Superior temporal gyrus (tissue), 1 donor: ENCODE results near the gene NAA16.
"Not testable (repeated sequence)": the region's sequence is repeated elsewhere in the genome, so short reads cannot be mapped to it uniquely, and the experiment has no call there.

Experiments
- DNase-seq: peaks from one replicate; pipeline ENCODE4 v3.0.0-alpha.2; 2016; ENCODE audit errors: extremely low spot score

The NAA16 gene

DNA sequence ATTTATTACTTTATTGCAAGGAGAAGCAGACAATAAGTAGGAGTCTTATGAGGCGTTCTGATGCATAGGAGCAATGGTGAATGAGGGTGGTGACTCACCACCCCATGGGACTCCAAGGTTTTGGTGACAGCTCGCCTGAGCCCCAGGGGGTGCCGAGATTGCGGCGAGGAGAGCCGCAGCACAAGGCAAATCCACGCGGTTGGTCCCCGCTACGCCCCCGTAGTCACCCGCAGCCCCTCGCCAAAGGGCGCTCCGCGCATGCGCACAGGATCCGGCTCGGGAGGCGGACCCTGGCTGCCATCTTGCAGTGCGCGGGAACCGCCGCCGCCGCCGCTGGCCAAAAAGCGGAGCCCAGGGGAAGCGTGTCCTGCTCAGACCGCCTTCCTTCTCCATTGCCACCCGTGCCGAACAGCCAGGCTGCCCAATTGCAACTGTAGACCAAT is at the start of gene NAA16:
NAA16 (plus strand) TSS at position 305 of the 443 bp plus-strand sequence. CDS start 262 bp downstream, outside the sequence.
- DNase-seq = peak; percentile 95

DNA sequence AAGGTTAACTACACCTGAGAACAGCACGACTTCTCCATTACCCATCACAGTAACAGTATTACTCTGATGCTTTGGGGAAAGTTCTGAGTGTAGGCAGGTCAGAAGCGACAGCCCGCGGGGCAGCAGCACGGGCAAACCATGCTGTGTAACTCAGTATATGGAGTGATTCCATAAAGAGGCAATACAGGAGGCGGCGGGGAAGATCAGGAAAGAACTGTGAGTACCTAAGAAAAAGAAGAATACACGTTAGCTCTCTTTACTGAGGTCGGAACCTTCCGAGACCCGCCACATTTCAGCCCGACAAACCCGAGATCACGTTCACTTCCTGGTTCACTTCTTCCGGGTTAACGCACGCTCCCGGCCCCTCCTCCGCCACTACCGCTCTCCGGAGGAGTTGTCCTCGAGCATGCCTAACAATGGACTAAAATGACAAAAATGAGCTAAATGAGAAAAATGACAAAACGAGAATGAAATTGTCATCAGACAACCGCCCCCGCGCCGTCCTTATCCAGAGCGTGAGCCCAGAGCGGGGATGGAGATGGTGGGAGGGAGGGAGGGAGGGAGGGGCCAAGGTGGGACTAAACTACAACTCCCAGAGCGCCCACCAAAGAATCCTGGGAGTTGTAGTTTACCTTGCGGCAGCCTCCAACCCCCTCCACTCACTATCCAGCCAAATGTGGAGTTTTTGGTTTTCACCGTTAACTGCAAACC is 47.7 kb upstream of the NAA16 start, which contains the start of gene MTRF1:
MTRF1 (minus strand) TSS at position 316 of the 711 bp plus-strand sequence. CDS start 2,669 bp downstream, outside the sequence.
- peak; percentile 98 for DNase-seq

DNA sequence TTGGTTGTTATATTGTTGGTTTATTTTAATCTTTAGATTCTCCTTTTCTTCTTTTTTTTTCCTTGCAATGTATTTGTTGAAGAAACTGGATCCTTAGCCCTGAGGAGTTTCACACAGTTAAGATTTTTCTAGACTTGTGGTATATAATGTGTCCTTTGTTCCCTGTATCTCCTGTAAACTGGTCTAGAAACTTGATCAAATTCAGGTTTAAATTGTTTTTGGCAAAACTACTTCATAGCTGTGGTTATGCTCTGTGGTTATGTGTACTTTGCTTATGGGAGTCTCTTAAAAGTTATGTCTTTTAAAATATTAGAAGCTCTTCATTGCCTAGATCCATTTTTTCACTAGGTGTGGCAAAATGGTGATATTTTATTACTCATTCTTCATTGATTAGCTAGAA is 44.0 kb upstream of the NAA16 start:
- no peak for DNase-seq

DNA sequence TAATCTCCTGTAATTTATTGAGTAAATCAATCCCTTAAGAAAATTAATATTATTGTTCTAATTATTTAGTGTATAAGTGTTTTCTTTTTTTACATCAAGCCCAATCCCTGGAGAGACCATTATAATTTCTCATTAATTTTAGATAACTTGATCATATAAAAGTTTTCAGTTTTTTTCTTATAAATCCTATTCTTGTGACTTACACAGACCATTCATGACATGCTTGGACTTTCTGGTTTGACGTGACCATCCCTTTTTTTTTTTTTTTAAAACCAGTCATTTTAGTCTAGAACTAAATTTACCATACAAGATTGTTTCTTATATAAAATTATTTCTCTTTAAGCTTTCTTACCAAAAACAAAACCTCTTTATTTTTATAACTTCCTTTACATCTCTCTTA is 42.3 kb upstream of the NAA16 start:
- no peak for DNase-seq

DNA sequence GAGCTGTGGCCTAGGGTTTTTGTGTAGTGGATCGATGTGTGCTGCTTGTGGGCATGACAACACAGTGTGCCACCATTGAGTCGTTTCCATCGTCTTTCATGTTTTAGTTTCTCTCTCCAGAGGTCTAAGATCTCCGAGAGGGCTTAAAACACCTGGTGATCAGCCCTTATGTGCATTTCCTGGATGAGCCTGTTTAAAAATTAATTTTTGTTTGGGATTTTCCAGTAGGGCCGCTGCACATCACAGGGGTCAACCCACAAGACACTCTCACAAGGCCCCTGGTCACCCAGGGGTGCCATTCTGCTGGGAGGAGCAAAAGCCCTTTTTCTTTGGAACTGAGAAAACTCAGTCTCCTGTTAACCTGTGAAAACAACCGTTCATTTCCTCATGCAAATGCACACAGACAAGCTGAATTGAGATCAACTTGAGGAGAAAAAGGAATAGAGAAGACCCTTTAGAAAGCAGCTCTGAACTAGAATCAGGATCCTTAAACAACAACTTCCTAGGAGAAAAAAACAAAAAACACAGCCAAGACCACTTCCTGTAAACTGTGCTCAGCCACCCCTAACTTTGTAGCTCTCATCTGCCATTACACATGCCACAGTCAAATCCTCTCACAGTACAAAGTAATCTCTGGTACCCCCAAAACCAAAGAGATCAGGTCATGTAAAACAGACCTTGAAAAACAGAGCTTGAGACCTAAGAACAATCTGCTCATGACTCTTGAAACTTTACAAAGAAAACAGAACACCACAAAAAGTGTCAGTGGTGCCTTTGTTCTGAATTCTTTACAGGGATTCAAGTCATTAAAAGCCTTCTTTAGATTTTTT is 39.4 kb upstream of the NAA16 start:
- no peak for DNase-seq

DNA sequence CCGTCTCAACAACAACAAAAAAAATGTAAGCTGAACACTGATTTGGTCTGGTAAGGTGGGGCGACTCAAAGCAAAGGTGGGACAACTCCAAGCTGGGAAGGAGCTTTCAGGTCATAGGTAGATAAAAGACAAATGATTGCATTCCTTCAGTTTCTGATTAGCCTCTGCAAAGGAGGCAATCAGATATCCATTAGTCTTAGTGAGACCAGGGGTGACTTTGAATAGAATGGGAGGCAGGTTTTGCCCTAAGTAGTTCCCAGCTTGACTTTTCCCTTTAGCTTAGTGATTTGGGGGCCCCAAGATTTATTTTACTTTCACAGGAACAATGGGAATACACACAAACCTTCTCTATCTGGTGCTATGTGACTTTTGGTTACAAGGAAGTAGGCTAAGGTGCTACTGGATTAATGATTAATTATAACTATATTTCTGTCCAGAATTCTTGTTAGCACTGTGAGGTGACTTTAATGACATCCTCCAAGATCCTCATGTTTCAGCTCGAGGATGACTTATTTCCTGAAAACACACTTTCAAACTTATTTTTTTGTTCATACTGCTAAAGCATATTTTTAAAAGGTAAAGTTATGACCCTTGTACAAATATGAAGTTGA is 37.1 kb upstream of the NAA16 start:
- no peak for DNase-seq

DNA sequence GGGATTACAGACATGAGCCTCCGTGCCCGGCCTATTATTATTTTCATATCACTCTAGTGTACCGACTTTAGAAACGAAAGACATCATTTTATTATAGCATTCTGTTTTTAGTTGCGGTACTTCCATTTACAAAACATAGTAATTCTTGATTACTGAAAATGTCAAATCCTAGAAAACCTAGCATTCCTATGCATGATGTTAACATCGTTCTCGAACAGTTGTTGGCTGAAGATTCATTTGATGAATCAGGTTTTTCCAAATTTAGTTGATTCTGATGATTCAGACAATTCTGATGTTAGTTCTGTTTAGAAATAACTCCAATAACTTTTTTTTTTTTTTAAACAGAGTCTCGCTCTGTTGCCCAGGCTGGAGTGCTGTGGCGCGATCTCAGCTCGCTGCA is 36.2 kb upstream of the NAA16 start:
- peak; percentile 16 for DNase-seq

DNA sequence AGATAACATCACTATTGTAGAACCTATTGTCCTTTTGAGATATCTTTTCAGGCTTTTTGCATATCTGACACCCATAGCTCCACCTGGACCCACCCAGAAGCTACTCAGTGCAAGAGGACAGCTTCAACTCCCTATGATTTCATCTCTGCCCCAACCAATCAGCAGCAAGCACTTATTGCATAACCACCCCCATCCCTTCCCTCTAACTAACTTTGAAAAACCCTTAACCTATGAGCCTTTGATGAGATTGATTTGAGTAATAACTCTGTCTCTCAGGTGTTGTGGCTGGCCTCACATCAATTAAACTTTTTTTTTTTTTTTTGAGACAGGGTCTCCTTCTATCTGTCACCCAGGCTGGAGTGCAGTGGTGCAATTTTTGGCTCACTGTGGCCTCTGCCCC is 34.2 kb upstream of the NAA16 start:
- DNase-seq = no peak

DNA sequence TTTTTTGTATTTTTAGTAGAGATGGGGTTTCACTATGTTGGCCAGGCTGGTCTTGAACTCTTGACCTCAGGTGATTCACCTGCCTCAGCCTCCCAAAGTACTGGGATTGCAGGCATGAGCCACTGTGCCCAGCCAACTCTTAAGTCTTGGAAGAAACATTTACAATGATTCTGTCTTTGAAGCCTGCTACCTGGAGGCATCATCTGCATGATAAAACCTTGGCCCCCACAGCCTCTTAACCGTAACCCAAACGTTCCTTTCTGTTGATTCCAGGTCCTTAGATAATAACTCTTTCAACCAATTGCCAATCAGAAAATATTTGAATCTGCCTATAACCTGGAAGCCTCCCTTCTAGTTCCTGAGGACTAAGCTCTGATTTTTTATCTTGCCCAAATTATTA is 31.9 kb upstream of the NAA16 start:
- not testable (repeated sequence) for DNase-seq

DNA sequence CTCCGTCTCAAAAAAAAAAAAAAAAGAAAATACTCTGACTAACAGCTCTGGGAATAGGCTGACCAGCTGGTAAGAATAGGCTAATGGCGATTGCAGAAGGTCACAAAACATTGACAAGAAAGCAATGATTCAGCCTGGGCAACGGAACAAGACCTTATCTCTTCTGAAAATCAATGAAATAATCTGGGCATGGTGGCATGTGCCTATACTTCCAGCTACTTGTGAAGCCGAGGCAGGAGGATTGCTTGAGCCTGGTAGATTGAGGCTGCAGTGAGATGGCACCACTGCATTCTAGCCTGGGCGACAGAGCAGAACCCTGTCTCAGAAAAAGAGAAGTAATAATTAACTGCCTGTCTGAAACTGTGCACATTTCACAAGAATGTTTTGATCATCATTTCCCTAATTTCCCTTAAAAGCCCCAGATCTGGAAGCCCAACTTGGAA is 28.9 kb upstream of the NAA16 start:
- no peak for DNase-seq

DNA sequence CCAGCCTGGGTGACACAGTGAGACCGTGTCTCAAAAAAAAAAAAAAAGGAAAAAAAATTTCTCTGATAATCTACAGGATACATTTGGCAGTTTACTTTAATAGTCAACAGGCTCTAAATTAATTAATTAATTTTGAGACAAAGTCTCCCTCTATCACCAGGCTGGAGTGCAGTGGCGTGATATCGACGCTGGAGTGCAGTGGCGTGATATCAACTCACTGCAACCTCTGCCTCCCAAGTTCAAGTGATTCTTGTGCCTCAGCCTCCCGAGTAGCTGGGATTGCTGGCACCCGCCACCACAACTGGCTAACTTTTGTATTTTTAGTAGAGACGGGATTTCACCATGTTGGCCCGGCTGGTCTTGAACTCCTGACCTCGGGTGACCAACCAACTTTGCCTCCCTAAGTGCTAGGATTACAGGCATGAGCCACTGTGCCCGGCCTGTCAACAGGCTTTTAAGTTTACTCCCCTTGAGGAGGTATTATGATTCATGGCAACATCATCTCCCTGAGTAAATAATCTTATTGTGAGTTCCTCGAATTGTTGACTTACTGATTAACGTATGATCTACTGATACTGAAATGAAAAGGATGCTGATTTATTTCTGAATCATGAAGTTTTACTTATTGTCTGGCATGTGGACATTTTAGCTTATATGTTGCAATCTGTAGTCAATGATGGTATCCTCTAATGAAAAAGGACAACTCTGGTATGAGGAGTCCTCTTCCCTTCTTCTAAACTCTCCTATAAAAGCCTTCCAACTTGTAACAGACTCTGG is 26.4 kb upstream of the NAA16 start:
- DNase-seq = no peak

DNA sequence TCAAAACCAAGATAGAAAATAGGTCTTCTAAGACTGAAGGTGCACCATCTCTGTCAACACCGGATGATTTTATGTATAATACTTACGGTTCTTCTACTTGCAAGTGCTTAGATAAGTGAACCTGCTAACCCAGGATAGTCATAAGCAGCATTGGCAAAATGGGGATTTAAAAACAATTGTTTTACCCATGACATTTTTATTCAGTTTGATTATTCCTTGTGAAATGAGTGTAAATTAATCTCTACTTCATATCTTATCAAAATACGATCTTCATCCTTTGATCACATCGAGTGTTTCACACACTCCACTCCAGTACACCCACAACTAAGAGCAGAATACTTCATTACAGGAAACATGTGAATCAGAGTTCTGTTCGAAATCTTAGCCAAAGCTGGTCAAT is 24.7 kb upstream of the NAA16 start:
- no peak for DNase-seq

DNA sequence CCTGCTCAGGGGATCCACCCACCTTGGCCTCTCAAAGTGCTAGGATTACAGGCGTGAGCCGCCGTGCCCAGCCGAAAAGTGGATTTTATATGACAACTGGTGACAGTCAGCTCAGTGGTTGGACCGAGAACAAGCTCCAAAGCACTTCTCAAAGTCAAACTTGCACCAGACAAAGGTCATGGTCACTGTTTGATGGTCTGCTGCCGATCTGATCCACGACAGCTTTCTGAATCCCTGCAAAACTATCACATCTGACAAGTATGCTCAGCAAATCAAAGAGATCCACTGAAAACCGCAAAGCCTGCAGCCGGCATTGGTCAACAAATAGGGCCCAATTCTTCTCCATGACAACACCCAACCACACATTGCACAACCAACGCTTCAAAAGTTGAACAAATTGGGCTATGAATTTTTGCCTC is 21.6 kb upstream of the NAA16 start:
- no peak for DNase-seq

DNA sequence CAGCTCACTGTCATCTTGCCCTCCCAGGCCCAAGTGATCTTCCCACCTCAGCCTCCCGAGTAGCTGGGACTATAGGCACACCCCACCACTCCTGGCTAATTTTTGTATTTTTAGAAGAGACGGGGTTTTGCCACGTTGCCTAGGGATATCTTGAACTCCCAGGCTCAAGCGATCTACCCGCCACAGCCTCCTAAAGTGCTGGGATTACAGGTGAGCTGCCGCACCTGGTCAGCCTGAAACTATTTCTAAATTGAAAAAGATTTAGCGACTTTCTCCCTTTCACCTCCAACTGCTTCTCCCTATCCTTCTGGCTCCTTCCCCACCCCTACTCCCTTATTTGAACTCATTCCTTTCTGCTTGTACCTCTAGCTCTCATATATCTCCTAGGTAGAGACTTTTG is 19.8 kb upstream of the NAA16 start:
- no peak for DNase-seq

DNA sequence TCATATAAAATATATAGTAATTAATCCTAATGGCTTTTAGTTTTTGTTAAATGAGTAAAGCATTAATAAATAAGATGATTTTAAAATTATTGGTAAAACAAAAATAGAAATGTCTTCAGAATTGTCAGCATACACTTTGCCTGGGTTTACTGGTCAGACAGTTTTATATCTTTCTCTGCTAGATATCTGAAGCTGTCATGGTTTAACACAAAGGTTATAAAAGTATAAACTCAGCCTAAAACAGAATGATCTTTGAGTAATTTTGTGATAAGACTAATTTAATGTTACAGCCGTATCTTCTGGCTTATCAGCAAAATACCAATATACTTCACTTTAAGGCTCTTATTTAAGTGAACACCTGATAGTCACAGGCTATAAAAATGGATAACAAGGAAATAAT is 17.8 kb upstream of the NAA16 start:
- no peak for DNase-seq

DNA sequence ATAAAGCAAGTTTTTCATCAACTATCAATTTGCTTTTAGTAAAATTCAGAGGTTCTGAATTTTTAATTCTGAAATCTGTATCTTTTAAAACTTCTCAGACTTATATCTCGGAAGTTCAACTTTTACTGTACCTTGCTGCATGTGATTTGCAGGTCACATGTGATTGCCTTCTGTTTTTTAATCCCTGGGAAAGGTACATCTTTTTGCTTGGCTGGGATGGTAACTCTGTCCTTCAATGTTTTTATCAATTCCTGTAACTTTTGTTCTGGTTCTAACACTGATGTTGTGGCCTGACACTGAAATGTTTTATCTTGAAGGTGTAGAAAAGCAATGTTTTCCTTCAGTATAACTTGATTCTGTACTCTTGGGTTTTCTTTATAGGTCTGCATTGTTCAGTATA is 16.2 kb upstream of the NAA16 start:
- no peak for DNase-seq

DNA sequence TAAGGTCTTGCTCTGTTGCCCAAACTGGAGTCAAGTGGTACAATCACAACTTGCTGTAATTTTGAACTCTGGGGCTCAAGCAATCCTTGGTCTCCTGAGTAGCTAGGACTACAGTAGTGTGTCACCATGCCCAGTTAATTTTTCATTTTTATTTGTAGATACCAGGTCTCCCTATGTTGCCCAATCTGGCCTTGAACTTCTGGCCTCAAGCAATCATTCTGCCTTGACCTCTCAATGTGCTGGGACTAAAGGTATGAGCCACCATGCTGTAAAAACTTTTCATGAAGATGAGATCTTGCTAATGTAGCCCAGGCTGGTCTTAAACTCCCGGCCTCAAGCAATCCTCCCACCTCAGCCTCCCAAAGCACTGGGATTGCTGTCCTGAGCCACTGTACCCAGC is 15.1 kb upstream of the NAA16 start:
- no peak for DNase-seq

DNA sequence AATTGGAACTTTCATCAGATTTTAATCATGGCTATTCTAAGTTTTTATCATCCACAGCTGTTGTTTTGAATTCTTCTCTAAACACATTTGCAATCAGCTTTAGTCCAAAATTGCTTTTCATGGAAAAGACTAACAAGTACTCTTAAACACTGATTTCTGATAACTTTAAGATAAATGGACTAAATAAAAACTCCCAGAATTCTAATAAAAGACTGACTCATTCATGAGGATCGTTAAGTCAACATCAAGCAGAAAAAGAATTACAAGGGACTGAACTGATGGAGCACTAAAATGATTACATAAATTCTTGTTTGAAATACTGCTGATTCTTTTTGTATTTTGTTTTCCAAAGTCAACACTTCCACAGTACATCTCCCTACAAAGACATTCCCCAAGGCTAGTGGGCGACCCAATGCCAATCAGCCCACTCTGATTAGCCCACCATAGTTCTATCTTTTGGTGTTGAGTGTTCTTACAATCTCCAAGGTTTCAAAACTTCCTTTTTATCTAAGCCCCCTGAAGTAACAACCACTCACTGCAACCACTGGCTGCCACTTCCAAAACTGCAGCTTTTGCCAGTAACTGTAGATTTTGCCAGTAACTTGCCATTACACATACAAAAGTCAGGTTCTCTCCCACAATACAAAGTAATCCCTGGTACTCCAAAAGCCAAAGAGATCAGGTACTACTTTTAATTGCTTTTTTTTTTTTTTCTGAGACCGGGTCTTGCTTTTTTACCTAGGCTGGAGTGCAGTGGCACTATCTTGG is 14.0 kb upstream of the NAA16 start:
- no peak for DNase-seq

DNA sequence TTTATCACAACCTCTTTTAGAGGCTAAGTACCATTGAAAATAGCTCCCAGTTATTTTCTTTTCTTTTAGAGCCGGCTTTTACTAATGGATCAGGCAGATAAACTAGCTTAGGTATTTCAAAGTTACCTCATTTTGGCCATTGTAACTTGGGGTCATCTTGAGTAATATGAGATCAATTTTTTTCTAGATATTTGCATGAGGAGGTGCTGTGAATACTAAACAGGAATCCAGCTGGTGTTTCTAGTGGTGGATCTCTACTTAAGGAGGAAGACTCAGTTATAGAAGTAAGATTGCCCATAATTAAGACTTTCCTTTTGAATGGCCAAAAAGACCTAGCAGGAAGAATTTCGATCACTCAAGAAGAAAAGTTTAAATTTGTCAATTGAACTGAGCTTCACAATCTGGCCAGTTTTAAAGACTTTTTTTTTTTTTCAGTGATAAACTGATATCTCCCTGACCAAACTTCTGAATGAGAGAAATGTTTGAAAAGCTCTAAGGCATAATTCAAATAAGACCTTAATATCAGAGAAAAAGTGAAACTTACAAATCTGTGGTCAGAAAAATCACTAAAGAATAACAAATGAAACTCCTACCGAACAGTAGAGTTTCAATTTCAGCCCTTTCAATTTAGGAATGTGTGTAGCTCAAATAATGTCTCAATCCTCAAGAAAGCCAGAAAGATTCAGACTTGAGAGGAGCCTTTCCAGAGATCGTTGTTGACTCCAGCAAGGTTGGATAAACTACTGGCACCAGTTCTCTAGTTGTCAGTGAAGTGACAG is 11.6 kb upstream of the NAA16 start:
- DNase-seq = no peak

DNA sequence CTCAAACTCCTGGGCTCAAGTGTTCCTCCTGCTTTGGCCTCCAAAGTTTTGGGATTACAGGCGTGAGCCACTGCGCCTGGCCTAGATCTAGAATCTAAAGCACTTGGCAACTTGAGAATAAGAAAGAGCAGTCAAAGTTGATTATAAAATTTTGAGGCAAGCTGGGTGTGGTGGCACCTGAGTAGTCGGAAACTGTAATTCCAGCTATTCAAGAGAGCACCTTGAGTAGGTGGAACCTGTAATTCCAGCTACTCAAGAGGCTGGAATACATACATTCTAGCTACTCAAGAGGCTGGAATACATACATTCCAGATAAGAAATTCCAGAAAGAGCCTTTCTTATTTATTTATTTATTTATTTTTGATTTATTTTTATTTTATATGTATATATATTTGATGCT is 8.3 kb upstream of the NAA16 start:
- DNase-seq = no peak
